Naive thymus-derived CD4-positive, alpha-beta T cell (primary cell): Measurements from ENCODE around the gene TSPAN4. TPM values are rescaled to one million over a fixed set of nuclear protein-coding genes. Genes with fewer than 3 reads are reported as not detected.
A peak's percentile ranks its signal among the peaks of the same experiment; 100 is the strongest.

Experiments
- ATAC-seq: fragments of 150-1000 bp; cut with Tn5 transposase; 2 replicates; pipeline ENCODE4 v1.10.0; 2021; ENCODE audit warnings: mild to moderate bottlenecking, moderate library complexity
- CTCF ChIA-PET: fragments of 350-600 bp; sonication (Branson Sonifier 250); formaldehyde crosslinking; loops from one replicate; lab custom pipeline; 2021; ENCODE audit warnings: antibody characterized with exemption; lab: Charles Lee
- POLR2A ChIA-PET: fragments of 350-600 bp; sonication (Branson Sonifier 250); formaldehyde crosslinking; loops from one replicate; lab custom pipeline; 2021; ENCODE audit warnings: antibody characterized with exemption, inconsistent platforms; lab: Charles Lee
- DNase-seq, 9 donors: peaks; one replicate each; pipeline versions ENCODE4 v3.0.0 to v3.0.0-alpha.2; 2020 to 2022; ENCODE audit warnings: mixed read lengths in 1 of 9
- H3K27ac ChIP-seq: one replicate; pipeline ENCODE4 v1.7.0; 2013; ENCODE audit warnings: mild to moderate bottlenecking, low read depth, low read length, moderate library complexity
- H3K27me3 ChIP-seq, 2 donors: one replicate each; pipeline ENCODE4 v1.7.0; 2013; ENCODE audit warnings: low read length in 2 of 2, mild to moderate bottlenecking in 2 of 2, moderate library complexity in 2 of 2; ENCODE audit not compliant: control insufficient read depth in 2 of 2, insufficient read depth in 2 of 2
- H3K36me3 ChIP-seq, 3 experiments: 1 replicate in 2 of 3; 2 replicates in 1 of 3; pipeline ENCODE4 v1.7.0; 2013; ENCODE audit warnings: low read length in 3 of 3, mild to moderate bottlenecking in 3 of 3, moderate library complexity in 1 of 3; ENCODE audit not compliant: insufficient read depth in 3 of 3, control insufficient read depth in 2 of 3
- H3K4me1 ChIP-seq, 2 donors: one replicate each; pipeline ENCODE4 v1.7.0; 2013; ENCODE audit warnings: low read length in 2 of 2, mild to moderate bottlenecking in 2 of 2, moderate library complexity in 1 of 2; ENCODE audit not compliant: control insufficient read depth in 2 of 2, insufficient read depth in 2 of 2
- H3K4me3 ChIP-seq: 2 replicates; pipeline ENCODE4 v1.7.0; 2013; ENCODE audit warnings: mild to moderate bottlenecking, low read length
- H3K9me3 ChIP-seq, 3 experiments: 1 replicate in 2 of 3; 2 replicates in 1 of 3; pipeline ENCODE4 v1.7.0; 2013; ENCODE audit warnings: low read length in 3 of 3; ENCODE audit not compliant: control insufficient read depth in 2 of 3
- H3K27ac Mint-ChIP-seq, 9 donors: one replicate each; pipeline ENCODE4 v1.8.0; 2020 to 2022; ENCODE audit warnings: mixed read lengths in 9 of 9, mild to moderate bottlenecking in 8 of 9, moderate library complexity in 5 of 9, inconsistent platforms in 2 of 9
- H3K27me3 Mint-ChIP-seq, 5 donors: one replicate each; pipeline ENCODE4 v1.8.0; 2021 to 2022; ENCODE audit warnings: mixed read lengths in 5 of 5, mild to moderate bottlenecking in 1 of 5
- H3K36me3 Mint-ChIP-seq, 5 donors: one replicate each; pipeline ENCODE4 v1.8.0; 2020 to 2022; ENCODE audit warnings: mixed read lengths in 5 of 5, mild to moderate bottlenecking in 3 of 5, inconsistent platforms in 1 of 5
- H3K4me1 Mint-ChIP-seq, 7 donors: one replicate each; pipeline ENCODE4 v1.8.0; 2020 to 2022; ENCODE audit warnings: mixed read lengths in 7 of 7, mild to moderate bottlenecking in 3 of 7, inconsistent platforms in 1 of 7
- H3K4me3 Mint-ChIP-seq, 10 donors: one replicate each; pipeline ENCODE4 v1.8.0; 2020 to 2022; ENCODE audit warnings: mild to moderate bottlenecking in 10 of 10, mixed read lengths in 10 of 10, moderate library complexity in 6 of 10, inconsistent platforms in 2 of 10
- H3K9me3 Mint-ChIP-seq, 11 donors: one replicate each; pipeline ENCODE4 v1.8.0; 2020 to 2022; ENCODE audit warnings: mixed read lengths in 11 of 11, mild to moderate bottlenecking in 4 of 11, inconsistent platforms in 1 of 11, moderate library complexity in 1 of 11
- intact Hi-C, 2 donors: fragments of 100-400 bp; cut with micrococcal nuclease; formaldehyde crosslinking; loops; one replicate each; pipeline ENCODE4 v1.15.1; 2023
- polyA plus RNA-seq, 2 donors: library from polyadenylated mRNA; unstranded; fragments of 300-500 nt; fragmentation: Illumina TruSeq; gene quantifications; one replicate each; pipeline ENCODE4 v1.2.3, GENCODE V29; 2021
- total RNA-seq, 6 experiments: library from RNA in 5 of 6; stranded (reverse) in 5 of 6; gene quantifications; 1 replicate in 5 of 6; 2 replicates in 1 of 6; pipeline ENCODE4 v1.2.3 and lab custom pipeline; 2021 to 2026

Gene TSPAN4
- total and polyA plus RNA-seq, 7 experiments from 2014 or later, result 4.1 to 12.6 (median 5.7) TPM

DNA sequence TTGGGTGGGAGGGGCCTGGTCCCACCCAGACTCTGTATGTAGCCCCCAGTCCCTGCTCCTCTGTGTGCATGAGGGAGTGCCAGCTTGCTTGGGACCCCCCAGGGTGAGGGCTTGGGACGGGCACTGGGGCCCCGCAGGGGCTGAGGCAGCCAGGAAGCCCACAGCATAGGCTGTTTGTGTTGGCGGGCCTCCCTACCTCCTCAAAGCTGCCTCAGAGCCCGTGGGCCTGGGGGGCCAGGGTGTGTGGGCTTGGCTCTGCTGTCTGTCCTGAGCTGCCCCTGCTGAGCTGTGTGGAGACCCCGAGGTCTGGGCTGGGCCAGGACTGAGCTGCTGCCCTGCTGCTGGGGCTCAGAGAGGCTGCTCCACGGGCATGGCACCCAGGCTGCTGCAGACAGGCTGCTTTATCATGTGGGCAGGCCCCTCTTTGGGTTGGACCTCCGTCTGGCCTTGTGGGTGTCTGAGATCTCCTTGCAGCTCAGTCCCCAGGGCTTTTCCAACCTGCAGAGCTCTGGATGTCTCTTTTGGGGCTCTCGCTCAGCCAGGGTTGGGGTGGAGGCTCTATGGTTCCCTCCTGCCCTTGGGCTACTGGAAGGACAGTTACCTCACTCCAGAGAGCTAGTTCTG is 3.3 kb downstream of the TSPAN4 start:
- intact Hi-C loops, result loop anchor here (5.0 to 10.0 kb wide), 3 partner anchors 66 to 539 kb away; partner anchors contain the start of genes BRSK2 (in 1 of the 2) and CHID1 (in 1 of the 2)
- Mint-ChIP-seq H3K27me3 (peaks cover 0 to 12% (median 0%) of the 10 kb centered on the region in 5 donors), H3K4me3 (peak overlapping the region in 1 of 10 donors; percentile 13), H3K27ac (peak overlapping the region in 1 of 9 donors; percentile 8), H3K36me3 (no peaks in the 10 kb centered on the region), H3K9me3 (no peaks in the 10 kb centered on the region), H3K4me1 (peaks cover 5 to 22% (median 16%) of the 10 kb centered on the region in 7 donors)
- CTCF ChIA-PET, result interaction anchor here (0.6 to 0.7 kb wide), 2 partner anchors 108 to 209 kb away, joined by 3 read pairs; no protein-coding TSS in a partner anchor
- H3K4me1 ChIP-seq, result peaks cover 13 to 23% of the 10 kb centered on the region in 2 donors
- no peak overlapping the region for H3K4me3 ChIP-seq
- H3K9me3 ChIP-seq, result no peaks in the 10 kb centered on the region
- DNase-seq (no peak), ATAC-seq (no peak)
- peaks cover 0 to 6% of the 10 kb centered on the region in 2 donors for H3K27me3 ChIP-seq
- no peak overlapping the region for H3K27ac ChIP-seq
- POLR2A ChIA-PET, result interaction anchor here (1.0 kb wide), 1 partner anchor 205 kb away, joined by 3 read pairs; no protein-coding TSS in a partner anchor
- peaks cover 0 to 4% (median 0%) of the 10 kb centered on the region in 3 experiments for H3K36me3 ChIP-seq

DNA sequence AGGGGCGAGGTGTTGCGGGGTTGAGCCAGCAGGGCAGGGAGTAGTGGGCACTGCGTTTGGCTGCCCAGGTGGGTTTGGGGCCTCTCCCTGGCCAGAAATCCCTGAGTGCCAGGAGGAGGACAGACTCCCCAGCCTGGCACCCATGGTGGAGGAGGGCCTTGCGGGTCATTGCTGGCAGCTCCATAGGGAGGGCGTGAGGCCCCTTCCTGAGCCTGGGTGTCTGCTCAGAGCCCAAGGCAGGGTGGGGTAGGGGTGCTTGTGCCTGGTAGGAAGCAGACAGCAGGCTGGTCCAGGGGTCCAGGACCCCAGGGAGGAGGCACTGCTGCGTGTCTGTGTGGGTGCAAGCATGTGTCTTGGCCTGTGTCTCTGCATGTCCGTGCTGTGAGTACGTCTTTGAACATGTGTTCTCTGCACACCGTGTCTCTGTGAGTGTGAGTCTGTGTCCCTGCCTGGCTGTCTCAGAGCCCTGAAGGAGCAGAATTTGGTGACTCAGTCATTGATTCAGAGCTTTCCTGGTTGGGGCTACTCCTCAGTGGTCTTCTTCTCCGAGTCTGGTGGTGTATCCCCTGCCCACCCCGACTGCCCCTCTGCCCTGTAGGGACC is 3.9 kb downstream of the TSPAN4 start:
- ATAC-seq, result no peak
- Histone ChIP-seq H3K27me3 (peaks cover 0 to 6% of the 10 kb centered on the region in 2 donors), H3K9me3 (no peaks in the 10 kb centered on the region), H3K4me1 (peaks cover 7 to 18% of the 10 kb centered on the region in 2 donors), H3K27ac (no peak overlapping the region), H3K4me3 (no peak overlapping the region), H3K36me3 (peaks cover 0 to 4% (median 0%) of the 10 kb centered on the region in 3 experiments)
- Mint-ChIP-seq H3K9me3 (no peaks in the 10 kb centered on the region), H3K4me1 (peaks cover 5 to 17% (median 11%) of the 10 kb centered on the region in 7 donors), H3K4me3 (peak overlapping the region in 3 of 10 donors; percentile 10 to 13 (median 12)), H3K27me3 (peaks cover 0 to 12% (median 0%) of the 10 kb centered on the region in 5 donors), H3K36me3 (no peaks in the 10 kb centered on the region), H3K27ac (no peak overlapping the region)
- ChIA-PET POLR2A (interaction anchor here (2.2 kb wide), 1 partner anchor 27 kb away, joined by 6 read pairs; no protein-coding TSS in a partner anchor), CTCF (interaction anchor here (0.7 kb wide), 1 partner anchor 107 kb away, joined by 3 read pairs; no protein-coding TSS in a partner anchor)
- no peak for DNase-seq
- intact Hi-C loops, result loop anchor here (5.0 to 10.0 kb wide), 3 partner anchors 66 to 538 kb away; partner anchors contain the start of genes BRSK2 (in 1 of the 2) and CHID1 (in 1 of the 2)

GRCh38 chr11:847876-848275 is 5.2 kb downstream of the TSPAN4 start:
- peak overlapping the region in 1 of 10 donors; percentile 83 for H3K4me3 Mint-ChIP-seq
- POLR2A ChIA-PET, result interaction anchor here (0.5 to 2.2 kb wide), 2 partner anchors 28 to 209 kb away, joined by 3 to 6 read pairs; no protein-coding TSS in a partner anchor

GRCh38 chr11:848380-848931 is 5.8 kb downstream of the TSPAN4 start:
- peak overlapping the region in 2 of 9 donors; percentile 25 to 62 for H3K27ac Mint-ChIP-seq
- peaks cover 0 to 12% (median 0%) of the 10 kb centered on the region in 5 donors for H3K27me3 Mint-ChIP-seq
- no peak overlapping the region for H3K4me3 ChIP-seq
- H3K4me3 Mint-ChIP-seq, result peak overlapping the region; percentile 14 to 83 (median 54)
- ATAC-seq (peak; percentile 75), DNase-seq (peak; percentile 32 to 77 (median 62))
- peaks cover 4 to 15% (median 10%) of the 10 kb centered on the region in 7 donors for H3K4me1 Mint-ChIP-seq
- no peak overlapping the region for H3K27ac ChIP-seq
- H3K4me1 ChIP-seq, result peaks cover 7 to 15% of the 10 kb centered on the region in 2 donors
- POLR2A ChIA-PET, result interaction anchor here (2.2 kb wide), 1 partner anchor 29 kb away, joined by 6 read pairs; no protein-coding TSS in a partner anchor
- H3K36me3 ChIP-seq, result no peaks in the 10 kb centered on the region
- no peaks in the 10 kb centered on the region for H3K36me3 Mint-ChIP-seq
- H3K9me3 ChIP-seq, result no peaks in the 10 kb centered on the region
- peaks cover 0 to 6% of the 10 kb centered on the region in 2 donors for H3K27me3 ChIP-seq
- intact Hi-C loops, result loop anchor here (1.0 to 10.0 kb wide), 5 partner anchors 62 to 536 kb away; partner anchors contain the start of genes CHID1 (in 2 of the 2) and BRSK2 (in 1 of the 2)
- H3K9me3 Mint-ChIP-seq, result no peaks in the 10 kb centered on the region
- CTCF ChIA-PET, result interaction anchor here (0.7 to 2.9 kb wide), 6 partner anchors 10 to 202 kb away, joined by 3 to 19 read pairs (median 3); partner anchors contain the start of gene CHID1

More at GRCh38 chr11:847876-848275, 5.2 kb downstream of the TSPAN4 start:
- peaks cover 5 to 17% (median 11%) of the 10 kb centered on the region in 7 donors for H3K4me1 Mint-ChIP-seq
- no peak overlapping the region for H3K27ac Mint-ChIP-seq
- peaks cover 0 to 6% of the 10 kb centered on the region in 2 donors for H3K27me3 ChIP-seq
- H3K4me3 ChIP-seq, result no peak overlapping the region
- ATAC-seq (no peak), DNase-seq (no peak)
- H3K36me3 Mint-ChIP-seq, result no peaks in the 10 kb centered on the region
- no peak overlapping the region for H3K27ac ChIP-seq
- H3K9me3 ChIP-seq, result no peaks in the 10 kb centered on the region
- peaks cover 0 to 12% (median 0%) of the 10 kb centered on the region in 5 donors for H3K27me3 Mint-ChIP-seq
- CTCF ChIA-PET, result interaction anchor here (1.0 to 2.9 kb wide), 3 partner anchors 10 to 203 kb away, joined by 3 to 19 read pairs (median 3); partner anchors contain the start of gene CHID1
- peaks cover 7 to 18% of the 10 kb centered on the region in 2 donors for H3K4me1 ChIP-seq
- intact Hi-C loops, result loop anchor here (1.0 to 10.0 kb wide), 5 partner anchors 63 to 537 kb away; partner anchors contain the start of genes CHID1 (in 2 of the 2) and BRSK2 (in 1 of the 2)
- H3K9me3 Mint-ChIP-seq, result no peaks in the 10 kb centered on the region
- H3K36me3 ChIP-seq, result no peaks in the 10 kb centered on the region

- peak; percentile 26 for ATAC-seq
- H3K4me3 Mint-ChIP-seq, result peak overlapping the region; percentile 36 to 83 (median 70)
- CTCF ChIA-PET, result interaction anchor here (1.0 to 2.9 kb wide), 3 partner anchors 9 to 201 kb away, joined by 3 to 19 read pairs (median 3); partner anchors contain the start of gene CHID1
Measured at GRCh38 chr11:849104-849824, 6.6 kb downstream of the TSPAN4 start.

More at GRCh38 chr11:849104-849824, 6.6 kb downstream of the TSPAN4 start:
- Histone ChIP-seq H3K4me1 (peaks cover 7% of the 10 kb centered on the region in 2 donors), H3K27me3 (peaks cover 0 to 6% of the 10 kb centered on the region in 2 donors), H3K4me3 (peak overlapping the region; percentile 41), H3K9me3 (no peaks in the 10 kb centered on the region), H3K36me3 (no peaks in the 10 kb centered on the region), H3K27ac (no peak overlapping the region)
- H3K36me3 Mint-ChIP-seq, result no peaks in the 10 kb centered on the region
- H3K9me3 Mint-ChIP-seq, result no peaks in the 10 kb centered on the region
- H3K27me3 Mint-ChIP-seq, result peaks cover 0 to 10% (median 0%) of the 10 kb centered on the region in 5 donors
- POLR2A ChIA-PET, result interaction anchor here (2.2 kb wide), 1 partner anchor 30 kb away, joined by 6 read pairs; no protein-coding TSS in a partner anchor
- intact Hi-C loops, result loop anchor here (2.0 to 10.0 kb wide), 4 partner anchors 62 to 536 kb away; partner anchors contain the start of genes CHID1 (in 2 of the 2) and BRSK2 (in 1 of the 2)
- H3K4me1 Mint-ChIP-seq, result peaks cover 0 to 10% (median 5%) of the 10 kb centered on the region in 7 donors
- peak in 2 of 9 donors; percentile 33 to 67 for DNase-seq
- no peak overlapping the region for H3K27ac Mint-ChIP-seq
